ENCODE results near the gene EREG.
A peak's percentile ranks its signal among the peaks of the same experiment; 100 is the strongest.

Gene EREG

DNA sequence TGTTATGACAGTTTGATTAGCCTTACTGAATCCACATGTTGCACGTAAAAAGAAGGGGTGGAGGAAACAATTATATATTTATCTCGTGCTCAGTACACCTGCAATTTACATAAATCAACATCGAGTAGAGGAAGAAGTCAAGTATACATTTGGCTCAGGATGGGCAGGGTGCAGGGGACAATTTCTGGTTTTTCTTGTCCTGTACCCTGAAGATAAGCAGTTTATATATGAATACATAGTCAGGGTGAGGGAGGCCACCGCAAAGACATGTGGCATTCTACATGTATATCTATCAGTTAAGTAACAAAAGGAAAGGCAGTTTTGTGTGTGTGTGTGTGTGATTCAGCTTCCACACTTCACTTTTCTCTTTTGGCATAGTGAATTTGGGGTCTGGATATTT is 11.1 kb upstream of the EREG start:
- no peak for DNase-seq

- DNase-seq = no peak
Observed at GRCh38 chr4:74357965-74358364, 7.0 kb upstream of the EREG start.

DNA sequence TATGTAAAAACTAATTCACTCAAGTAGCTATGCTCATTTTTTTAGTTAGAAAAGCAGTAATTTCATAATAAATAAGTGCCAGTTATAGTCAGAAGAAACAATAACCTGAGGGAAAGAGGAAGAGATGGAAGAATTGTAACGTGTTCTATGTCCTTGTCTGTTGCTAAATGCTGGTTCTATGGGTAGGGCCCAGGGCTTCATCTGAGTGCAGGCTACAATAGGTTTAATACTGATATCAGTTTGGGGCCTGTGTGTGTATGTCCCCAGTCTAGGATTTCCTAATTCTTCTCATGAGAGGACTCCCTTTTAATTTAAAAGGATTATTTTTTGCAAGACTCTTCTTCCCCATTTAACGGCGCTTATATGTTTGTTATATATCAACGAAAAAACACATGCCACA is 3.3 kb upstream of the EREG start:
- DNase-seq = no peak

DNA sequence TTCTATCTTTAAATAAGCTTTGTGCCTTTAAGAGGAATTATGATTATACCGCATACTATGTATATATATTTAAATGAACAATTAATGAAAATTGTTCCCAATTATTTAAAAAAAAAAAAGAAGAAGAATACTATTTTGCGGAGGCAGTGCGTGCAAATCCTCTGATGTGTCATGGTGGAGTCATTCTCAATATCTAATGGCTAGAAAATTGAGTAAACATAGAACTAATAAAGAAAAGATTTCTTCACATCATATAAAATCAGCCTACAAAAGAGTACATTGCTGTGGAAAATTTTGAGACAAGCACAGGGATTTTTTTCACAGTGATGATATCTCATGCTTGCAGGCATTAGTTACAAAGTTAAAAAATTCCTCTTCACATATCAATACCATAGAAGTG is 2.6 kb upstream of the EREG start:
- no peak for DNase-seq

- DNase-seq = no peak
Observed at GRCh38 chr4:74364256-74364651, 691 bp upstream of the EREG start.

GRCh38 chr4:74365761-74366160 is 816 bp downstream of the EREG start:
- DNase-seq = no peak

- no peak for DNase-seq
Observed at GRCh38 chr4:74366367-74366911, 1.5 kb downstream of the EREG start.

DNA sequence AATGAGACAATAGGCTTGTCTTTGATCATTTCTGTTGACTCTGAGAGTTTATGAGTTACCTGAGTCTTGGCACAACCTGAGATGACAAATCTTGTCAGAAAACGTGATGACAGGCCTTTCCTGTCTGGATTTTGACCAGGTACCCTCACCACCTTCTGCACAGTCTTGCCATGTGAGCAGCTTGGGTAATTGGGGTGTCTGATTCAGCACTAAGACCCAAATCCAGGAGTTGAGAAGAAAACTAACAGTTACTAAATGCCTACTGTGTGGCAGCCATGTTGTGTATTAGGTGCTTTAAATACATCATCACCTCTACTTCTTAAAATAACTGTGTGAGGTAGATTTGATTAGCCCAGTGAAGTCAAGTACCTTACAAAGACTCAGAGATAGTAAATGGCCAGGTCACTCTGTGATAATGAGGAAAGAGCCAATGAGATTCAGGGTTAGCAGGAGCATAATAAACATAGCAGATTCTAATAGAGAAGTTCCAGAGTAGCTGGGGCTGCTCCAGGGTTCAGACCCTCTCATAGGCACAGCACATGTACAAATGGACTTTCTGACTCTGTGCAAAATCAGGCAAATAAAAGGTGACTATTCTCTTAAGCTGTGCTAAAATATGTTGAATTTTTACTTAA is 2.8 kb downstream of the EREG start:
- no peak for DNase-seq

GRCh38 chr4:74368596-74368995 is 3.7 kb downstream of the EREG start:
- DNase-seq = no peak

DNA sequence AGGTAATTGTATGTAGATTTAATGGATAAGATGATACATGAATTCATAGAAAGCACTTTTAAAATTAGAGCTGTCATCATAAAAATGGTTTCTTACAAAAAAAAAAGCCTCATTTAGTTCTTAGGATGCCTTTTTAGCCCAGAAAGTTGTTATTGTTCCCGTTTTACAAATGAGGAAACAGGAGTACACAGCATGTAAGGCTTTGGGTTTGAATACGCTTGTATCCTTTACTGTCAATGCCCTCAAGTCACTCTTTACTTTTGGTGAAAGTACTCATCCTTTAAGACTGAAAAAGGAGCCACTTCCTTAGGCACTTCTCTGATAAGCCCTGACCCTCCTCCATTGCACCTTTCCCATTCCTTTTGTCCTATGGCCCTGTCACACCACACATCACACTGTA is 4.9 kb downstream of the EREG start:
- no peak for DNase-seq

- DNase-seq = peak; percentile 30
Observed at GRCh38 chr4:74370912-74371311, 6.0 kb downstream of the EREG start.

- DNase-seq = no peak
Observed at GRCh38 chr4:74374128-74374527, 9.2 kb downstream of the EREG start.

DNA sequence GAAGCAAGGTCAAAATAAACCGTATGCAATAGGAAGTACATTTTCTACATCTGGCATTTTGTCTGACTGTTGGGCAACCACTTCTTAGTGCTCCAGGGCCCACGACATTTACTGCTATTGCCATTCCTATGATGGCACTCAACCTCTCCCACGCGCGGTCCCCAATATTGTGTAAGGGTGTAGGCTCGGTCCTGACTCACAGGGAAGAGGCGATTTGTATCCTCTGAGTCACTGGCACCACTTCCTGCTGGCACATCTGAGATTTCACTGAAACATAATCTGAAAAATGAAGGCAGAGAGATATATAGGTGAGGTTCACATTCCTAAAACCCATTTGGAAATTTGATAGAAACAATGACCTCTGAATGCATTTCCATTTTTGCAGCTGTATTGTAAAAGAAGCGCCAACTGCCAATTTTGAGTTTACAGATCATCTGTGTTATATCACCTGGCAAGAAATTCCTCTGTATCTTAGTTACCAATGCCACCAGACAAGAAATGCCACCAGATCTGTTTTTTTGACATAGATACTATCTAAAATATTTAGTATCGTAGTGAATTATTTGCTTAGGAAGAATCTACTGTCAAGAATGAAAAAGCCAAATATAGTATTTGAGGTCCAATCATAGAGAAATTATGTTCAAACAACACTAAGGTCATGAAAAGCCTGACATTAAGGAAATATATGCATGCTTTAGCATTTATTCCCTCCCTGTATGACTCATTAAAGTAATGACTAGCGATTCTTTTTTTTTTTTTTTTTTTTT is 9.8 kb downstream of the EREG start:
- DNase-seq = no peak

DNA sequence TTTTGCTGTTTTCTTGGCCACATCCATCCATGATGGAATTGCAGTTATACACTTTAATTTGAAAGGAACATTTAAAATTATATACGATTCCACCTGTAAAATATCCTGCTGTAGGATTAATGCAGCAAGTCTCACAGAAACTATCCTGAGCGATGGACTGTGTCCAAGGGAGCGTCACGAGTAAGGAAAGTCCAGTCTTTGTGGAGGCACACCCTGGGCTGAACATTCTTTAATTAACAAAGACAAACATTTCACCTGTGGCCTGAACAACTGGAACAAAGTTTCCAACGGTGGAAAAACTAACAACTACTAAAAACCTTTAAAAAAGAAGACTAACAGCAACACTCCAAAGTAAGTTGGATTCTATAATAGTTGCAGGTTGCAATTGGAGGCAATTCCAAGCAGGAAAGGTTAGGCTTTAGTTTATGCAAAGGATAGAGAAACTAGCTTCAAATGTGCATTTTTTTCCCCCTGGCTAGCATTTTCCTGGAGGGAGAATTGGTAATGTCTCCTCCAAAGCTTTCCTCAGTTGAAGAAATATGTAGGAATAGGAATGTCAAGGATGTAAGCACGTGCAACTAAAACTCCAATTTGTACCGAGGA is 11.0 kb downstream of the EREG start:
- no peak for DNase-seq

DNA sequence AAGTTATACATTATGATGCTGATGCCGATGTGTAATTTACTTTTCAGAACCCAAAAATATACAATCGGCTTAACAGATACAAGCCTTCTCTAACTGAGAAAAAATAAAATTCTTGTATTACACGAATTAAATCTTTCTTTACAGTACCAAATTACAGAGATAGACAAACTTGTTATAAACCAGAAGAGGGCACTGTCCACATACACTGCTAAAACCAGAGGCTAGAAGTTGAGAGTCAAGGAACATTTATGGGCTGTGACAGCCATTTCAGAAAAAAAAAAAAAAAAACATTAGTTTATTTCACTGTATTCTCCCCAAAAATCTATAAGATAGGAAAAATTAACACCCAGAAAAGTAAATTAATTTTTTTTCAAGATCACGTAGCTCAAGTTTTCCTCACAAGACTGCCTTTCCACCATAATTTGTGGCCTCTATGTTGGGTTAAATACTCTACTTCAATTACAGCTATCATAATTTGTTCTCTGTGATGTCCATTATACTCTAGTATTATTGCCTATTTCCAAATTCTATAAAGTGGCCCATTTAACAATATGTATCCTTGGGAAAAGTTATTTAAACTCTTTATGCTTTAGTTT is 12.0 kb downstream of the EREG start:
- DNase-seq = peak; percentile 40

DNA sequence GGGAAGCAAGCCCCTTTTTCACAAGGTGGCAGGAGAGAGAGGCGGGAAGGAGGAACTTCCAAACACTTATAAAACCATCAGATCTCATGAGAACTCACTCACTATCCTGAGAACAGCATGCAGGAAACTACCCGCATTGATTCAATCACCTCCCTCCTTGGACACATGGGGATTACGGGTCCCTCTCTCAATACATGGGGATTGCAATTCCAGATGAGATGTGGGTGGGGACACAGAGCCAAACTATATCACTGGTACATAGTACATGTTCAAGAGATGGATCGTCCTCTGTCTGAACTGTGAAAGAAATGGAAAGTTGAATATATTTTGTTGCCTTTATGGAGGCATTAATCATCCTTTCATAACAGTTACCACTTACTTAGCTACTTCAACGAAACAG is 12.8 kb downstream of the EREG start:
- no peak for DNase-seq

DNA sequence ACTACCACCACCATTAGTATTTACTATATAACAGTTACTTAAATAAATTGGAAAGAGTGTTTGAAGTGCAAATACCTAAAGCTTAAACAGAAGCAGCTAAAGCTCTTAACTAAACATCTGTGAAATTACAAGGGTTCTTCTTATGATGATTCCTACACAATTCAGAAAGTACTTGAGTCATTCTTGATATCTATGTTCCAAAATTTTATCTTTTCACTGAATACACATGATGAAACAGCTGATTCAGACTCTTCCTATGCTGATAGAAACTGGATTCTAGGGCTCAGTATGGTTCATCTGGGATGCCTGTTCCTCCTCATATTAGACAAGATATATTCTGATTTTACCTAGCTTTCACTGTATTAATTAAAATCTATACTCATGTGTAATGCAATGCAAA is 13.6 kb downstream of the EREG start:
- DNase-seq = no peak

DNA sequence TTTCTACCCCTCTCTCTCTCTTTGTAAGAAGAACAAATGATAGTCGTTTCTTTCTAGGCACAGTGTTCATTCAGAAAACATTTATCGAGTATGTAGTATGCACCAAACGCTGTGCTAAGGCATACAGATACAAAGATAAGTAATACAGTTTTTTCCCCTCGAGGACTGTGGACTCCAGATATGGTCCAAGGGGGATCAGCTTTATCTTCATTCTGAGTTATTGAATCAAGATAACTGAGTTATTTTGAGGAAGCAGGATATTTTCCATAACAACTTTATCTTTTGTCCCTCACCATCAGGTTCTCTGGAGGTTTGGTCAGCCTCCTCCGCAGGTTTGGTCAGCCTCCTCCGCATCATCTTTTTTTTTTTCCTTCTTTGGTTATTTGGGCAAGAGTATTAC is 15.0 kb downstream of the EREG start:
- no peak for DNase-seq

DNA sequence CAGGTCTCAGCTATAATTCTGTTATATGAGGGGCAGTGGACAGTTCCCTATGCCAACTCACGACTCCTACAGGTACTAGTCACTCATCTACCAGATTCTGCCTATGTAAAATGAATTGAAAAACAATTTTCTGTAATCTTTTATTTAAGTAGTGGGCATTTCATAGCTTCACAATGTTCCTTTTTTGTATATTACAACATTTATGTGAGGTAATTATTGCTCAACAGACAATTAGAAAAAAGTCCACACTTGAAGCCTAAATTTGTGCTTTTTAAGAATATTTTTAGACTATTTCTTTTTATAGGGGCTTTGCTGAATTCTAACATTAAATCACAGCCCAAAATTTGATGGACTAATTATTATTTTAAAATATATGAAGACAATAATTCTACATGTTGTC is 20.4 kb downstream of the EREG start:
- DNase-seq = no peak

DNA sequence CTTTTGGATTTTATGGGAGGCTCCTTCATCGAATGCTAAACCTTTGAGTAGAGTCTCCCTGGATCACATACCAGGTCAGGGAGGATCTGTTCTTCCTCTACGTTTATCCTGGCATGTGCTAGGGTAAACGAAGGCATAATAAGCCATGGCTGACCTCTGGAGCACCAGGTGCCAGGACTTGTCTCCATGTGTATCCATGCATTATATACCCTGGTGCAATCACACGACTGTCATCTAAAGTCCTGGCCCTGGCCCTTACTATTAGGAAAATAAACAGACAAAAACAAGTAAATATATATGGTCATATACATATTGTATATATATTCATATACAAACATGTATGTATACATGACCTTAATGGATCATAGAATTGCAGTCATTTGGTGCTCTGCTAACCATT is 21.2 kb downstream of the EREG start:
- no peak for DNase-seq

DNA sequence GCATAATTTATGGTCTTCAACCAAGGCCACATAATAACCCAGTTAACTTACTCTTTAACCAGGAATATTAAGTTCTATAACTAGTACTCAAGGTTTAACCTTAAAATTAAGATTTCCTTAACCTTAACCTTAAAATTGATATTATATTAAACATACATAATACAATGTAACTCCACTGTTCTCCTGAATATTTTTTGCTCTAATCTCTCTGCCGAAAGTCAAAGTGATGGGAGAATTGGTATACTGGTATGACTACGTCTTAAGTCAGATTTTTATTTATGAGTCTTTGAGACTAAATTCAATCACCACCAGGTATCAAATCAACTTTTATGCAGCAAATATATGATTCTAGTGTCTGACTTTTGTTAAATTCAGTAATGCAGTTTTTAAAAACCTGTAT is 22.8 kb downstream of the EREG start:
- DNase-seq = no peak

- DNase-seq = no peak
Observed at GRCh38 chr4:74389494-74389893, 24.5 kb downstream of the EREG start.

DNA sequence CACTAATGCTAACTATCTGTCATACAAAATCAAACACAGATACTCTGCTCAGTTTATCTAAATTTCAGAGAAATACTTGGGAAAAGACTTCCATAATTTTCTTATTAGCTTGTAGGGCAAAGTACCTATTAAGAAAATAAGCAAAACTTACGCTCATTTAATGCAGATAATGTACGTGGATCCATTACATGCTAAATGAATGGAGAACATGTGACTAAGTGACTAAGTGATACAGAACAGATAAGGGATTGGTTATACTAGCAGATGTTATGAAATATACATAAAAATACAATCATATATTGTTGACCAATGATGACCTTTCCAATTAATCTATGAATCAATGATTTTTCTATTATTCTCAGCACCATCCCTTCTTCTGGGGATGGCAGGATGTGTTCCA is 25.7 kb downstream of the EREG start:
- DNase-seq = no peak

- no peak for DNase-seq
Observed at GRCh38 chr4:74391346-74391745, 26.4 kb downstream of the EREG start.
